HG02973 (cell line): ENCODE measurements around the gene TAS2R1.

Experiments
- ATAC-seq: cut with Tn5 transposase; IDR thresholded peaks from one replicate; pipeline ENCODE4 v1.9.1; 2021; ENCODE audit warnings: moderate library complexity; ENCODE audit not compliant: unreplicated experiment

The TAS2R1 gene, protein sequence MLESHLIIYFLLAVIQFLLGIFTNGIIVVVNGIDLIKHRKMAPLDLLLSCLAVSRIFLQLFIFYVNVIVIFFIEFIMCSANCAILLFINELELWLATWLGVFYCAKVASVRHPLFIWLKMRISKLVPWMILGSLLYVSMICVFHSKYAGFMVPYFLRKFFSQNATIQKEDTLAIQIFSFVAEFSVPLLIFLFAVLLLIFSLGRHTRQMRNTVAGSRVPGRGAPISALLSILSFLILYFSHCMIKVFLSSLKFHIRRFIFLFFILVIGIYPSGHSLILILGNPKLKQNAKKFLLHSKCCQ

DNA sequence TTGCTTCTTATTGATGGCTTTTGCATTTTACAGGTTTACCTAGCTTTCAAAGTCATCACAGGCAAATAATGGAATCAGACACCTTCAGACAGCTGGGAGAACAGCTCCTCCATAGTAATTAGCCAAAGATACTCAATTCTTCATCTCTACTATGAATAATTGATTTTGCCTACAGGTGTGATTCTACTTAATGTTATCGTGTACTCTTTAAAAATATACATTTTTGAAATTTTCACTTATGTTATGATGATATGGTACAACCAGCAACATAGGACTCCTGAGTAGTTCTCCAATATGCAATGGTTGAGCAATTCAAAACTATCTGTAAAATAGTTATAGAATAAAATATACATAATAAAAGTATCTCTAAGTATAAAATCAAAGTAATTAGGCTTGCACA lies at the start of gene TAS2R1:
Gene TAS2R1, minus strand, starts transcription at position 101 of the 400 bp plus-strand sequence. CDS start 319 bp downstream, outside the sequence.
- ATAC-seq: no peak

DNA sequence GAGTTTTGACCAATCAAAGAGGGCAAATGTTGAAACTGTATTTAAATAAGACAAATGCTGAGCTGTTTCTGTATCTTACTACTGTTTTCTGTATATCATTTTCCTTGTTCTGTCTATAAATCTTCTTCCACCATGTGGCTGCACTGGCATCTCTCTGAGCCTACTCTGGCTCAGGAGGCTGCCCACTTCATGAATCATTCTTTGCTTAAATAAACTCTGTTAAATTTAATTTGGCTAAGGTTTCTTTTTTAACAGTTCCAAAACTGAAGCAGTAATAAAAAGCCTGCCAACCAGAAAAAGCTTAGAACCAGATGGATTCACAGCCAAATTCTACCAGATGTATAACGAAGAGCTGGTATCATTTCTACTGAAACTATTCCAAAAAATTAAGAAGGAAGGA lies 40.2 kb upstream of the TAS2R1 start:
- no peak for ATAC-seq

DNA sequence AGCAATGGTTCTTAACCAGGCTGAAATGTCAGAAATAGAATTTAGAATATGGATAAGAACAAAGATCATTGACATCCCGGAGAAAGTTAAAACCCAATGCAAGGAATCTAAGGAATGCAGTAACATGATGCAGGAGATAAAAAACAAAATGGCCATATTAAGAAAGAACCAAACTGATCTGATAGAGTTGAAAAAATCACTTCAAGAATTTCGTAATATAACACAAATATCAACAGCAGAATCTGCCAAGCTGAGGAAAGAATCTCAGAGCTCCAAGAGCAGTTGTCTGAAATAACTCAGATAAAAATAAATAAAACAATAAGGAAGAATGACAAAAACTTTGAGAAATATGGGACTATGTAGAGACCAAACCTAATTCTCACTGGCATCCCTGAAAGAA lies 37.8 kb upstream of the TAS2R1 start:
- no peak for ATAC-seq

DNA sequence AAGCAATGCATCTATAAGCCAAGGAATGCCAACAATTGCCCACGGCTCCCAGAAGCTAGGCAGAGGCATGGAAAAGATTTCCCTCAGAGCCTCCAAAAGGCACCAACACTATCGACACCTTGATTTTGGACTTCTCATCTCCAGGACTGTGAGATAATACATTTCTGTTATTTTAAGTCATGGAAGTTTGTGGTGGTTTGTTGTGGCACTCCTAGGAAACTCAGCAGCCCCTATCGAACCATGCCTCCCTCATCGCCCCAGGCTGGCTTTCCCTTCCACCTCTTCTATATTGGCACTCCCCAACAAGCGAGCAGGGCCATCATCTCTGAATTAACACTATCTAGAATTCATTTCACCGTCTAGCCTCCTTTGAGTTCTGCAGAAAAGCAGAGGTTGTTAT lies 33.7 kb upstream of the TAS2R1 start:
- ATAC-seq: no peak

DNA sequence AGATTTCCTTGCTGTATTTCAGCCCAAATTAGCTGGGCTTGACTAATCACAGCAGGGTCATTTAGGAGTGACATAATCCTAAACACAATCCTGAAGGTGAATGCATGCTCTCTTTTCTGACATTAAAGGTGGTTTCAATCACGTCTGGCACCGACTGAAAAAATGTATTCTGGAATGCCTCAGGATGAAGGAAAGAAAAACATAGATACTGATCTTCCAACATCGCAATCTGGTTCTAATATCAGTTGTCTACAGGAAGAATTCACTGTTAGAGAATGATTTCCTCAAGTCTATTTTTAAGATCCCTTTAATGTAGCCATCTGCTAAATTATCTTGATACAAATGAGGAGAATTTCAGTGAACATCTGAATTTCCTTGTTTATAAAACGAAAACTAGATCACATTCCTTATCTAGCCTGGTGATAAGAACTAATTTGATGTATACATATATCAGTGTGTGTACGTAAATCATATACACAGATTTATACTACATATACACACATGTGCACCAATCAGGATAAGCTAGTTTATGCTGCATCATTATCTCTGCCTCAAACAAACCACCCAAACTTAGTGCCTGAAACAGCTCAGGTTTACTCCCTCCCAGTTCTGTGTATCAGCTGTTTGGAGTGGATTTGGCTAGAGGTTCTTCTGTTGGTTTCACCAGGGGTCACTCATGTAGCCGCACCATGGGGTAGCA lies 31.3 kb upstream of the TAS2R1 start:
- no peak for ATAC-seq

DNA sequence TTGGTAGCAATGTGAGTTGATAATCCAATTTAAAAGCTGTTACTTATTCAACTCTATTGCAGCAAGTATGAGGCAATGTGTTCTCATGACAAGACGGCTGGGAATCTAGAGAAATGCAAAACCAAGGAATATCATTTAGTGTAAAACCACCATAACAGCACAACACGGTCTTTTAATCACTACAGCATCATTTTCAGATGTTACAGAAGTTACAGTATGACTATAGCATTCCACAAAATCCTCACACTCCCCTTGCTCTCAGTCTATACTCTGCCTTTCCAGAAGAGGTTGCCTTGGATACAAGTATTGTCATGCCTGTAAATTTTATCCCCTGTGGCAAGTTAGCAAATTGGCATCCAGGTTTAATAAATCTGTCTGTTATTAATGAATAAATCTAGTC lies 28.6 kb upstream of the TAS2R1 start:
- no peak for ATAC-seq

DNA sequence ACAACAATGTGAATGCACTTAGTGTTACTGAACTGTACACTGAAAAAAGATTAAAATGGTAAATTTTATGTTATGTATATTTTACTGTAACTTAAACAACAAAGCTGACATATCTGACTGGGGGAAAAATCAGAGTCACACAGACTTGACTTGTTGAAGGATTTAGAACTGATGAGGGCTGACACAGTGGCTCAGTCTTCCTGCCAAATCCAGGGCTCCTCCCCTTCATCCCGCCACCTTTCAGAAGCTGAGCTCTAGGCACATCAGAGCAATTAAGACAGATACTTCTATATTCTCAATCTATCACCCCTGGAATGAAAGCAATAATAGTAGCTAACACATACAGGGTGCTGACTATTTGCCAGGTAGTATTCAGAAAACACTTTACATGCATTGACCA lies 27.7 kb upstream of the TAS2R1 start:
- ATAC-seq: no peak

DNA sequence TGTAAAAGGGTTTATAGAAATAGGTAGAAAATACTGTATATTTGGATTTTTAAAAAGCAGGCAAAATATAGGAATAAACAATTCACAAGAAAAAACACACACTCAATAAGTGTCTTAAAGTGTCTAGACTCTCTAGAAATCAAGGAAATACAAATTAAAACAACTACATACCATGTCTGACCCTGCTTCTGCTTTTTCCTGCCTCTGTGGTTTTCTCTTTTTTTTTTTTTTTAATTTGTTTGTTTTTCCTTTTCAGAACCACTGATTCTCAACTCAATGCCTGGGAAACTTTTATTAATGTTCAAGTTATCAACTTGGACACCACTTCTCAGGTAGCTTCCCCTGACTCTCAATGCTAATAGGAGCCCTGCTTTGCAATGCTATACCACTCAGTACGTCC lies 25.5 kb upstream of the TAS2R1 start:
- no peak for ATAC-seq

DNA sequence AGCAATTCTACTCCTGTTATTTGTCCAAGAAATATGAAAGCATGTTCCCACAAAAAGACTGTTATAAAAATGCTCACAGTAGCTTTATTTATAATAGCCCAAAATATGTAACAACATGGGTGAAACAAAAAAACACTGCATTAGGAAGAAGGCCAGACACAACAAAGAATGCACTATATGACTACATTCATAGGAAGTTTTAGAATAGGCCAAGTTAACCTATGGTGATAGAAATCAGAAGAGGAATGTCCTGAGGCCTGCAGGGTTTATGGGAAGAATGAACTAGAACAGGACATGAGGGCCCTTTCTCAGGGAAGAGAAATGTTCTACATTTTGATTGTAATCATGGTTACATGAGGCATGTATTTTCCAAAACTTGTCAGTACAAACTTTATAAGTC lies 24.7 kb upstream of the TAS2R1 start:
- no peak for ATAC-seq

DNA sequence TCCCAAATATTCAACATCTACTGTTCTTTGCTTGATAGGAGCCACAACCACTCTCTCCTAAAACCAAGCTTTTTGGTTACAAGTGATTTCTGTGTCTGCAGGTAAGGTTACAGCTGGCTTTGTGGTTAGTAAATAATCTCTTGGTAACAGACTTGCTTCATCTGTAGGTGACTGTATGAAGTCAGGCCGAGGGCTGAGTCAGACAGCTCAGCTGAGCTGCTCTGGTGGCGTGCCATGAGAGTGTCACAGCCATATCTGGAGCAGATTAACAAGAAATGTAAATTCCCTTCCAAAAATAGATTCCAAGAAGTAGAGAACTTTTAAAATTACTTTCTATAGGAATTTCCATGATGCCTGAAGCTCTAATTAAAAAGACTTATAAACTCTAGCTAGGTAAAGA lies 23.7 kb upstream of the TAS2R1 start:
- peak; percentile 93 for ATAC-seq

DNA sequence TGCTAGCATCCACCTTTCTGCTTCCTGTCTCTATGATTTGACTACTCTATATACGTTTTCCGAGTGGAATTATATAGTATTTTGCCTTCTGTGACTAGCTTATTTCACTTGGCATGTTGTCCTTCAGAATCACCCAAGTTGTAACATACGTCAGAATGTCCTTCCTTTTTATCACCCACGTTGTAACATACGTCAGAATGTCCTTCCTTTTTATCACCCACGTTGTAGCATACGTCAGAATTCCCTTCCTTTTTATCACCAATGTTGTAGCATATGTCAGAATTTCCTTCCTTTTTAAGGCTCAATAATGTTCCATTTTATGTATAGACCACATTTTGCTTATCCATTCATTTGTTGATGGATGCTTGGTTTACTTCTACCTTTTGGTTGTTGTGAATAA lies 22.9 kb upstream of the TAS2R1 start:
- no peak for ATAC-seq

DNA sequence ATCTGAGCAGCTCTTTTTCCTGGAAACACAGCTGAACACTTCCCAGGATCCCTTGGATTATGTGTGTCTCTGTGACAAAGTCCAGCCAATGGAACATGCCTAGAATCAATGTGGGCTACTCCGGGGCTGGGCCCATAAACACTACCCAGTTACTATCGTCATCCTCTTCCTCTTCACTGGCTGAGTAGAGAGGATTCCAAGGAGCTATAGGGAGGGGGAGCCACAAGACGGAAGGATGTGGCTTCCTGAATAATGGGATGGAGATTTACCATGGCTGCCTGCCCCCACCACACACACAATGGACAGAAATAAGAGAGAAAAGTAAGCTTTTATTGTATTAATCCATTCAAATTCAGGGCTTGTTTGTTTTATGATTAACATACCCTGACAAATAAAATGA lies 22.1 kb upstream of the TAS2R1 start:
- ATAC-seq: no peak

DNA sequence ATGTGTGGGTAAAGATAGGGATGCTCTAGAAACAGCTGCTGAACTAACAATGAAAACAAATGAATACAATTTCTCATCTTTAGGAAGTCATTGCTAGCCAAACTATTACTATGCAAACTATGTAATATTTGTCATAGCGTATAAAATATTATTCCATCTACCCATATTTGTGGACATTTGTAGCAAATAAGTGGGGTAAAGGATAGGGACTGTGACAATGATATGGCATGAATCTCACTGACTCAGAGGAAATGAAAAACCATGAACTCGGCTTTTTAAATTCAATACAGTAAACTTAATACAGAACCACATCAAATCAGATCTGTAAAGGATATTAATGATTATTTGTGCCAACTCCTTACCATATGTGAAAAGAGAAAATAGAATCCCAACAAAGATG lies 16.7 kb upstream of the TAS2R1 start:
- ATAC-seq: no peak

DNA sequence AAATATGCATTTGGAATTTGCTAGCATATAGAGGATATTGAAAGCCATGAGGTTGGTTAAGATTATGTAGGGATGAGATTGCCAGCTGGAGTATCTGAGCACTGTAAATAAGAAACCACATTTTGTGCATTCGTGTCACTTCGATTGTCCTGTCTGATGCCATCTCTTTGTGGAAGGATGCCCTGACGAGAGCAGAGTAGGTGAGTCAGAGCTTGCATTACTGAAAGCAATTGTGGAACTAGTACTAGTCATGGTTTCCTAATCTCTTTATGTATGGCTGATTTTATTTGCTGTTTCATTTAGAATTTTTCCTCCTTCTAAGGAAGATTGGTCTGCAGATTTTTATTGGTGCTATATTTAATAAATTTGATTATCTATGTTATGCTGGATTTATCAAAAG lies 14.5 kb upstream of the TAS2R1 start:
- ATAC-seq: no peak

DNA sequence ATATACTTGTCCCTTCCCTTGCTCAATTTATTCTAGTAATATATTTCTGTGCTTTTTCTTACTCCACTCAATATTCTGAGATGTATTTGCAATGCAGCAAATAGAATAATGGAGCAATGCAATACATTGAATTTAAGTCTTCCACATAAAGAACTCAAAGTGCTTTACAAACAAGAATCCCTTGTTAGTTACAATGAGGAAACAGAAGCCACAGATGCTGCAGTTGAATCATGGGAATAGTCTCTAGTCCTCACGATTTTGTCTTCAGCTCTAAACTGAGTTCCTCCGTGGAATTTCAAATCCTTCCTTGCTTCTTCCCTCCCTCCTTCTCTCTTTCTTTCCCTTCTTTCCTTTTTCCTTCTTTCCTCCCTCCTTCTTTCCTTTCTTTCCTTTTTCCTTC lies 12.5 kb upstream of the TAS2R1 start:
- no peak for ATAC-seq

DNA sequence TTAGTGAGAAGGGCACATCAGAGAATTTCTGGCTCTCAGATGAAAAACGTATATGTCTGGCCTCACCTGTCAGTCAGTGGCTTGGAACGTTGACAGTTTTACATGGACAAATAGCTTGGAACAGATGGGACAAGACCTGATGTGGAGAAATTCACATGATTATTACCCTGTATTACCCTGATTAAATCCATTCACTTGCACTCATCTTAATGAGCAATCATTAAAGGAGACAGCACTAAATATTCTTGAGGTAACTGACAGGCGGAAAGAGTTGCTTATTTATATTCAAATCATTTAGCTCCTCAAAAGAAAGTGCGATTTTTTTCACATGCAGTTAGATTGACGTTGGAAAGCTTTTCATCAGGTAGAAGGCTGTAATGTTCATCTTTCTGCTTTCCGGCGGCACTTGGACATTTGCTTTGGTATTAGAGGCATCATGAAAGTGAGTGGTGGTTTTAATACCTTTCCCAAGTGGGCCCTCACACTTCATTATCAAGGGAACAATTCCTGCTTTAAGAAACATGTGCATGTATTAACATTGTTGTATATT lies 11.7 kb upstream of the TAS2R1 start:
- ATAC-seq: no peak

DNA sequence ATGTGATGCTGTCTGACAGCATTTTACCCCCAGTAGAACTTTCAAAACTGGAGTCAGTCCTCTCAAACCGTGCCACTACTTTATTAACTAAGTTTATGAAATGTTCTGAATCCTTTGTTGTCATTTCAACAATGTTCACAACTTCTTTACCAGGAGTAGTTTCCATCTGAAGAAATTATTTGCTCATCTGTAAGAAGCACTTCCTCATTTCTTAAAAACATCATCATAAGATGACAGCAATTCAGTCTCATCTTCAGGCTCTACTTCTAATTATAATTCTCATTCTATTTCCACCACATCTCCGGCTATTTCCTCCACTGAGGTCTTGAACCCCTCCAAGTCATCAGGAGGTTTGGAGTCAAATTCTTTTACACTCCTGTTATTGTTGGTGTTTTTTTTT lies 2.3 kb upstream of the TAS2R1 start:
- ATAC-seq: no peak

DNA sequence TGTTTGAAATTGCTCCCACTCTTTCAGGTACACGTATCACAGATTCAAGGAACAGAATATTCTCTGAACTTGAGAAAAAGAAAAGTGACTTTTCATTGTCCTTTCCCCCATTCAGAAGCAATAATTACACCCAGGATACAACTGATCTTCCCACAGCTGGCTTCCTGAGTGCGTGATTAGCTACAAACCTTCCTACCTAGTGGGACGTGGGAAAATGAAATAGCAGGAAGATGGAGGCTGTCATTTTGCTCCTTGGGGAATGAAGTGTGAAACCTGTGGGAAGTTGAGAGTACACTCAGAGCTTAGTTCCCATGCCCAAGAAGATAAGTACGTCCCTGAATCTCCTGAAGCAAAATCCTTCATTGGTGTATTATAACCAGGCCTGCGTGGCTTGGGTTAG lies 2.6 kb downstream of the TAS2R1 start:
- ATAC-seq: no peak

DNA sequence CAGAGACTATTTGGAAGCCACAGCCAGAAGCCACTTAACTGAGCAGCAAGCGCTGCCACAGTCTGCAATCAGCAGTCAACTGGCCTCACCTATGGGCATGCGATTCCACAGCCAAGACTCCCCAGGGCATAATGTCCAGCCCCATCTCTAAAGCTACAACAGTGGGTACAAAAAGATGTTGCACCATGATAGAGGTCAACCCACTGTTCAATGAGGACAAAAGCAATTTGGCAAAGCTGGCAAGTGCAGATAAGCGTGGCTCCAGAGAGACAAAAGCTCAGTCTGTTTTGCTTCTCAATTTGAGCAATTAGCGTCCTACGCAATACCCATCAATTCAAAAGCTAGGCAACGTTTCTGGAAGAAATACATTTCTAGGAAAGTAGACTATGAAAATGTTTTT lies 3.2 kb downstream of the TAS2R1 start:
- no peak for ATAC-seq

DNA sequence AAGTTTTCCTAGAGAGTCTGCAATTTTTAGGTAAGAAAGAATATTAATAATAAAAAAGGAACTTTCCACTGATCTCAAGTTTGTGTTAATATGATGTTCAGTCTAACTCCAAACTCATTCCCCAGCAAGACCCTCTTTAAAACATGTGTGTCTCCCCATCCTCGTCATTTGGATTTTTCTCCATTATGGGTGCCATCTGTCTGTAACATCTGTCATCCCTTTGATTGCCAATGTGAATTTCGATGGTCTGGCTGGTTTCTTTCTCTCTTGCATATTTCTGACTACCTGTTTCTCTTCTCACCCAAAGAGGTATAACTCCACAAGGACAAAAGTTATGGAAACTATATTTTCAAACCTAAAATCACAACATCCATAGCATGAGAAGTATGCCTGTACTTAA lies 4.4 kb downstream of the TAS2R1 start:
- no peak for ATAC-seq

DNA sequence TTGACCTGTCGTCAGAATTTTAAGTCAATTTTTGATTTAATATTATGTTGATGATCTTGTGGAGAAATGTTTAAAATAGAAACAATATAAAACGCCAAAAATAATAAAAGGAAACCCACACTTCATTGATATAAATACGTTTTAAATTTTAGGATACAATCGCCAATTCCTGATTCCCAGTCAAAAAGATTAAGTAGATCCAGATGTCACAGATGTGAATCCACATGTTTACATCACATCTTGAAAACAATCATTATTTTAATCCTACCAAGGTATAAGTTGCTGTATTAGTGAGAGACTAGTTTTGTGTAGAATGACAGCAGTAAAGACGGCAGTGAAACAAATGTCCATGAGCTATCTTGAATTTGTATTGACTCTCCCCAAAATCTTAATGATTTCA lies 4.9 kb downstream of the TAS2R1 start:
- ATAC-seq: no peak

DNA sequence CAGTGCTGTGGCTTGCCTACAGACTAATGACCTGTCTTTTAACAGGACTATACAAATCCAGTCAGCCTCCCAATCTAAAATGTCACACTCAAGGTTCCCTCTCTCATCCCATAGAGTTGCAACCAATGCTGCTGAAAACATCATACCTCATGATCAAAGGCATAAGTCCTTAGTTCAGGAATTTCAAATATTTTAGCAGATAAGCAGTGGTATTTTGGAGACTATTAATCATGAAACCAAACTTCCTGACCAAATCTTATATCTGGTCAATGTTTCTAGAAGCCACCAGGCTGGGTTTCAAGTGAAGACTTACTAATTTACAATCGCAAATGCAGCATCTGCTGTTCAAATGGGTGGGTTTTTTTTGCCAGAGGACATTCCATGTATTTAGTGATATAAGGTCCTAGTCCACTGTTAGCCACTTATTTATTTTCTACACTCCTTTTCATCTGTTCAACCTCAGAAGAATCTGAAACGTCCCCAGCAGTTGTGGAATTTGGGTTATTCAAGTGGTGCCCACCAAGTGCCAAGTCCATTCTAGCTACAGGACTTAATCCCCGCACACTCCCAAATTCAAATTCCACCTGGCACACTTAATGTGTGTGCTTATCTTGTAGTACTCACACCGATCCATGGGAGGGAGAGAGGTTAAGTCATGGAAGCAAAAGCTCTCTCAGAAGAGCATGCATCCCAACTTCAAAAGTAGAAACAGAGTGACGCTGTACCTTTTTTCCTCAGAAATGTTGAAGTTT lies 5.8 kb downstream of the TAS2R1 start:
- ATAC-seq: no peak
